VCaP (cell line): Measurements from ENCODE around the gene MPPED1.

Source experiments
- H3K27ac ChIP-seq: fragments of 450-650 bp; 2 replicates; pipeline ENCODE4 v1.5.1; 2017
- TF ChIP-seq, protein P1 (sequence below): fragments of 450-650 bp; conservative IDR thresholded peaks from 2 replicates; pipeline ENCODE4 v1.5.1; 2017; ENCODE audit warnings: mild to moderate bottlenecking, moderate library complexity

Gene MPPED1

DNA sequence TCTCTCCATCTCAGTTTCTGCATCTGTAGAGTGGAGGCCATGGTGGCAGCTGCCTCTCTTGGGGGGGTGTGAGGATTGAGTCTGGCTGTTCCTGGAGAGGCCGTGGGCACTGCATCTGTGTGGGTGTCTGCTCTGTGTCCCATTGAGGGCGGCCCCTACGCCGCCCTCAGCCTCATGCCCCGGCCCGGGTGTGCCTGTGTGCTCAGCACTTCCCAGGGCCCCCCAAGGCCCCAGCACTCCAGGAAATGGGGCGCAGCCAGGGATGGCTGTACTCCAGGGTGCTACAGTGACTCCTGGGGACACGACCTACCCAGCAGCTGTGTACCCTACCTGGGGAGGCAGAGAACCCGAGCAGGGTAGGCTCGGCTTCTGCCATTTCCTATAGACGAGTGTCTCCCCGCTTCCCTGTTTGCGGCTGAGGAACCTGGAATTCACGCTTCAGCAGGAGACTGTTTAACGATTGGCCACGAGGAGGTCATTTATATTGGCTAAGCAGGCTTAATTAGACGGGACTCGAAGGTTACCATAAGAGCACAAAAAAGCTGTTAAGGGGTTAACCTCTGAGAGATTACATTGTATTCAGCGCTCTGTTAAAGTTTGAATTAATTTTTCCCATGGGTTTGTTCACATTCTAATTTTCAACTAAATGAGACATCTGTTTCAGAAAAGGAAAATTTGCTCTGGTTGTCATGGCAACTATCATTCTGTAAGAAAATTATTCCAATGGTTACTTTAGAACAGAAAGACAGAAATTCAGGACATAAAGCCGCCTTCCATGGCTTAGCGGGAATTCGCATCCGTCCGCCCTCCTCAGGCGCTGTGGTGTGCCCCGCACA is 76.4 kb downstream of the MPPED1 start:
- no peak overlapping the region for H3K27ac ChIP-seq
- TF ChIP-seq, protein P1, sequence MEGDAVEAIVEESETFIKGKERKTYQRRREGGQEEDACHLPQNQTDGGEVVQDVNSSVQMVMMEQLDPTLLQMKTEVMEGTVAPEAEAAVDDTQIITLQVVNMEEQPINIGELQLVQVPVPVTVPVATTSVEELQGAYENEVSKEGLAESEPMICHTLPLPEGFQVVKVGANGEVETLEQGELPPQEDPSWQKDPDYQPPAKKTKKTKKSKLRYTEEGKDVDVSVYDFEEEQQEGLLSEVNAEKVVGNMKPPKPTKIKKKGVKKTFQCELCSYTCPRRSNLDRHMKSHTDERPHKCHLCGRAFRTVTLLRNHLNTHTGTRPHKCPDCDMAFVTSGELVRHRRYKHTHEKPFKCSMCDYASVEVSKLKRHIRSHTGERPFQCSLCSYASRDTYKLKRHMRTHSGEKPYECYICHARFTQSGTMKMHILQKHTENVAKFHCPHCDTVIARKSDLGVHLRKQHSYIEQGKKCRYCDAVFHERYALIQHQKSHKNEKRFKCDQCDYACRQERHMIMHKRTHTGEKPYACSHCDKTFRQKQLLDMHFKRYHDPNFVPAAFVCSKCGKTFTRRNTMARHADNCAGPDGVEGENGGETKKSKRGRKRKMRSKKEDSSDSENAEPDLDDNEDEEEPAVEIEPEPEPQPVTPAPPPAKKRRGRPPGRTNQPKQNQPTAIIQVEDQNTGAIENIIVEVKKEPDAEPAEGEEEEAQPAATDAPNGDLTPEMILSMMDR: no peak

DNA sequence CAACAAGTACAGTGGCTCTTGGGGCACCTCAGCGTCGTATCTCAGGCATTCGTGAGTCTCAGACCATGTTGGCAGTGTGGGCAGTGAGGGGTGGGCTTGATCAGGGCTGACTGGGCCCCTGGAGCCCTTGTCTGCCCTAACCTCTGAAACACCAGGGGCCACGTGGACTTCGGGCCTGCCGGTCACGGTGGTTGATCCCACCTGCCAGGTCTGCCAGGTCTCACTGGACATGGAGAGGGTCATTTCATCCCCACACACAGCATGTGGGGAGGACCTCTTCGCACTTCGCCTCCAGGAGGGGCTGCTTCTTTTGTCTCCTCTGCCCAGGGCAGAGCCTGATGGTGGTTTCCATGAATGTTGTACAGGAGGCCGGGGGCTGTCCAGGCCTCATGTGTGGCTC is 77.1 kb downstream of the MPPED1 start:
- H3K27ac ChIP-seq: no peak overlapping the region
- TF ChIP-seq, protein P1: no peak

DNA sequence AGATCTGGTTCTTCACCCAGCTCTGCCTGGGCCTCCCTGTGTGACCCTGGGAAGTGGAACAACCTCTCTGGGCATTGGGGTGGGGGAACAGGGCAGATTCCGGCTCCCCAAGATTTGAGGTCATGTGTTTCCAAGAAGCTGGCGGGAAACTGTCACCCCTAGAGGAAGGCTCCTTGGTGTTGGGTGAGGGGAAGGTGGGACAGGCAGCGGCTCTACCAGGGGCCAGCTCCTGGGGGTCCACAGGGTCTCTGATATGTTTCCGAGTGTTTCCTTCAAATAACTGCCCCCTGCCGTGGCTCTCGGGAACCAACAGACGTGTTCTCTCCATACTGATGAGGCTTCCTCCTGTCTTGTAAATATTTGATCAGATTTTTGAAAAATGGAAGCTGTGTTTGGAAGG is 78.5 kb downstream of the MPPED1 start:
- no peak overlapping the region for H3K27ac ChIP-seq
- TF ChIP-seq, protein P1: no peak

DNA sequence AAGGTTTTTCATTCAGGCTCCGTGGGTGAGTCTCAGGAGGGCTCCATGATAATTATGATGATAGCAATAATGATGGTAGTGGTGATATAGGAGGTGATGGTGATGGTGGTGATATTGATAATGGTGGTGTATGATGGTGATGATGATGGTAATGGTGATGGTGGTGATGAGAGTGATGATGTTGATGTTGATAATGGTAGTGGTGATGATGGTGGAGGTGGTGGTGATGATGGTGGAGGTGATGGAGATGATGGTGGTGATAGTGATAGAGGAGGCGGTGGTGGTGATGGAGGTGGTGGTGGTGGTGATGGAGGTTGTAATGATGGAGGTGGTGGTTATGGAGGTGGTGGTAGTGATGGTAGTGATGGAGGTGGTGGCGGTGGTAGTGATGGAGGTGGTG is 79.4 kb downstream of the MPPED1 start:
- no peak overlapping the region for H3K27ac ChIP-seq
- TF ChIP-seq, protein P1: no peak

DNA sequence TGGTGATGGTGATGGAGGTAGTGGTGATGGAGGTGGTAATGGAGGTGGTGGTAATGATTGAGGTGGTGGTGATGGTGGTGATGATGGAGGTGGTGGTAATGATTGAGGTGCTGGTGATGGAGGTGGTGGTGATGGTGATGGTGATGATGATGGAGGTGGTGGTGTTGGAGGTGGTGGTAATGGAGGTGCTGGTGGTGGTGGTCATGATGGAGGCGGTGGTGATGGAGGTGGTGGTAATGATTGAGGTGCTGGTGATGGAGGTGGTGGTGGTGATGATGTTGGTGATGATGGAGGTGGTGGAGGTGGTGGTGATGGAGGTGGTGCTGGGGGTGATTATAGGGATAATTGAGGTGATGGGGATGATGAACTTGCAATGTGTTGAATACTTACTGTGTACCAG is 79.9 kb downstream of the MPPED1 start:
- H3K27ac ChIP-seq: no peak overlapping the region
- TF ChIP-seq, protein P1: no peak

DNA sequence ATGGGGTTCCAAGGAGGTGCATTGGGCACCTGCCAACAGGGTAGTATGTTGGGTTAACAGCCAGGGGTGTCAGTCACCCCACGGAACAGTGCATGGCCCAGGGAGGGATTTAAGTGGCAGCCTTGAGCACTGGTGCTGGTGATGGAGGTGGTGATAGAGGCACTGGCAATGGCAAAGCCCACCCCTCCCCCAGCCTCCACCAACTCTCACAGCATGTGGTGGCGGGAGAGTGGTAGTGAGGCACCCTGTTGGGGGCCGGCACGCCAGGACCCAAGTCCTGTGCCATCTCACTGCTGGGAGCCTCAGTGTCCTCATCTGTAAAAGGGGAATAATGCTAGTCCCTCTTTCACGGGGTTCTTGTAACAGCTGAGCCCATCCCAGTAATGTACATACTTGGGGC is 81.5 kb downstream of the MPPED1 start:
- H3K27ac ChIP-seq: no peak overlapping the region
- TF ChIP-seq, protein P1: no peak

DNA sequence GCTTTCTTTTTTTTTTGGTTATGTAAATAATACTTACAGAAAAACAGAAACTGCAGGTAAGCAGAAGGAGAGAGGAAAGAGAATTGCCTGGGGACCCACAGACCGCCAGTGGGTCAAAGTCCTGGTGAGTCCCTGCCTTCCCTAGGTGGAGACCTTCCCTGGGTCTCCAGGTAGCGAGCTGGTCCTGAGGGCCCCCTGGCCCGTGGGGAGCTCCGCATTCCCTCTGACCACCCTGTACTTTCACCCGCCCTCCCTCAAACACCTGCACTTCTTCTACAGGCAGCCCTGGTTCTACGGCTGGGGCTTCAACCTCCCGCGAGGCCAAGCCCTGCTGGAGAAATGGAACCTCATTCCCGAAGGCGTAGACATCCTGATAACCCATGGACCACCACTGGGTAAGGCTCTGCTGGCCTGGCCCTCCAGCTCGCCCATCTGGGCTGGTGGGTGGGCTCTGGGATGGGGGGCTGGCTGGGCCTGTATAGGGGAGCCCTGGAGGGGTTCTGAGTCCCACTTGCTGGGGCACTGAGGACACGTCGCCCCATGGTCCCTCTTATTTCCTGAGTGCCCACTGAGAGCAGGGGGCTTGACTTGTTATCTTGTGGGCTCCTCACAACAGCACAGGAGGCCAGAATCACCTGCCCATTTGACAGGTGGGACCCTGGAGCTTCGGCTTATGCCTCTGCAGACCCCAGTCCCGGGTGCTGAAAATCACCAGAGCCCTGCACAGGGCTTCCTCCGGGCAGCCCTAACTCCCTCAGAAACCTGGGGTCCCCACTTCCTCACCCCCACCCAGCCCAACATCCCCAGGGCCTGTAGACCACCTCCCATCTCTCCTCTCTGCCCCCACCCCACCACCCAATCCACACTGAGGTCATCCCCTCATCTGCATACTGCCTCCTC is 86.4 kb downstream of the MPPED1 start:
- H3K27ac ChIP-seq: no peak overlapping the region
- TF ChIP-seq, protein P1: no peak
